GM19324 (cell line): Measurements from ENCODE around the gene PCDHGA1.

ENCODE experiments used
- ATAC-seq: cut with Tn5 transposase; IDR thresholded peaks from one replicate; pipeline ENCODE4 v1.9.1; 2021; ENCODE audit warnings: mild to moderate bottlenecking, moderate library complexity; ENCODE audit not compliant: unreplicated experiment, low FRiP score

PCDHGA1 gene

DNA sequence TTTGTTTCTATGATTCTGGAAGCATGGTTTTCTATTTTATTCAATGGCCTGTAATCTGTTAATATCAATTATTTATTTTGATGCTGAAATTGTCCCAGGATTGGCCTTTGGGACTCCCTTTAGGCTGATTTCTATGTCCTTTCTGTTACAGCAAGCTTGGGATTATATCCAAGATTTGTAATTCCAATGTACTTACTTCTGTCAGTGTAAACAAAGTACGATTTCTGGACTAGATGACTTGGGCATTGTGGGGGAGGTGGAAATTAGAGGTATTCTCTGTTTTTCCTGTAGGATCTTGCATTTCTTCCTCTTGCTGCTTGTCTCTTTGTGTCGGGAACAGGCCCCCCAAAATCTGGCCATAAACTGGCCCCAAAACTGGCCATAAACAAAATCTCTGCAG is 103.7 kb downstream of the PCDHGA1 start:
- ATAC-seq, result no peak

DNA sequence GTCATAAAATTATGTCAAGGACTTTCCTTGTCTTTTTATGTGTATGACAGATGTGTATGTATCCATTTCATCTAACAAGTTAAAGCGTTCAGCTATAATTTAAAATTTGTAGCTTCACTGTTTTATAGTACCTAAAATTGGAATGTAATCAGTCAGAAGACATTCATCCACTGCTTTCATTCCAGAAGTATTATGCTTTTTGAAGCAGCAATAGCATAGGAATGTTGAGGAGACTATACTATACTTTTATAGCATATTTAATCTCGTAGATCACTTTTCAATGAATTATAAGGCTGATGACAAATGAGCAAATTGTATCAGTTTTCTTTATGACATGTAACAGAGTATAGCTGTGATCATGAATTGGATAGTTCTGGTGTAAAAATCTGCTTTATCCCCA is 106.9 kb downstream of the PCDHGA1 start:
- no peak for ATAC-seq

GRCh38 chr5:141439411-141440141 is 109.3 kb downstream of the PCDHGA1 start:
- no peak for ATAC-seq

DNA sequence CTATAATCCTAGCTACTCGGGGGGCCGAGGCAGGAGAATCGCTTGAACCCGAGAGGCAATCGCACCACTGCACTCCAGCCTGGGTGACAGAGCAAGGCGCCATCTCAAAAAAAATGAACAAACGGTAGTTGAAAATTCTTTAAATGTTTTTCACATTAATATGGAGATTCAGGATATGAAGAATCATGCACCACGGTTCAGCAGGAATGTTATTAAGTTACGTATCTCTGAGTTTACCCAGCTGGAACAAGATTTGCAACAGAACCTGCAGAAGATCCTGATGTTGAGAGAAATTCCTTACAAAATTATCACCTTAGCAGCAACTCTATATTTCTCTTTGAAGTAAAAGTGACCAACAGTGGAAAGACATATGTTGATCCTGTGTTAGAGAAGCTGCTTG is 110.0 kb downstream of the PCDHGA1 start:
- no peak for ATAC-seq

GRCh38 chr5:141441571-141442170 is 111.4 kb downstream of the PCDHGA1 start:
- ATAC-seq, result no peak

GRCh38 chr5:141465351-141465750 is 135.0 kb downstream of the PCDHGA1 start:
- no peak for ATAC-seq

DNA sequence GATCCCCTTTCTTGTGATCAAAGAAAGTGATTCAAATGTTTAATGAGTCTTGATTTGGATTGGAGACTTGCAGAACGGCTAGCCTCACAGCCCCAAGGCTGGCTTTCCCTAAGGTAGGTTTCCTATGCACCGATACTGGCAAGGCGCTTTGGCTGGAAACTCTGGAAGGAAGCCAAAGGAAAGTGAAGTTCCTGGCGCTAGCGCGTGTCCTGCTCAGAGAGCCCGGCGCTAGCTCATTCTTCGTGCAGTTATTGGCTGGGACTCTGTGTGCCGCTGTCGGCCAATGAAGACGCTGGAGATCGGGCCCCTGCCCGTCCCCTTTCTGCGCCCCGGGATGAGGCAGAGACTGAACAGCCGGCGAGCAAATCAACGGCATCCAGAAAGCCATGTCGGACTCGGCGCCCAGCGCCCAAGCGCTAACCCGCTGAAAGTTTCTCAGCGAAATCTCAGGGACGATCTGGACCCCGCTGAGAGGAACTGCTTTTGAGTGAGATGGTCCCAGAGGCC is 145.4 kb downstream of the PCDHGA1 start, which contains the start of gene PCDHGC3:
PCDHGC3 (plus strand) TSS at position 342 of the 507 bp plus-strand sequence; CDS start at position 493, 151 bp downstream.
- peak; percentile 99 for ATAC-seq

- peak; percentile 27 for ATAC-seq
These were observed 146.0 kb downstream of the PCDHGA1 start for GRCh38 chr5:141476132-141476911.

DNA sequence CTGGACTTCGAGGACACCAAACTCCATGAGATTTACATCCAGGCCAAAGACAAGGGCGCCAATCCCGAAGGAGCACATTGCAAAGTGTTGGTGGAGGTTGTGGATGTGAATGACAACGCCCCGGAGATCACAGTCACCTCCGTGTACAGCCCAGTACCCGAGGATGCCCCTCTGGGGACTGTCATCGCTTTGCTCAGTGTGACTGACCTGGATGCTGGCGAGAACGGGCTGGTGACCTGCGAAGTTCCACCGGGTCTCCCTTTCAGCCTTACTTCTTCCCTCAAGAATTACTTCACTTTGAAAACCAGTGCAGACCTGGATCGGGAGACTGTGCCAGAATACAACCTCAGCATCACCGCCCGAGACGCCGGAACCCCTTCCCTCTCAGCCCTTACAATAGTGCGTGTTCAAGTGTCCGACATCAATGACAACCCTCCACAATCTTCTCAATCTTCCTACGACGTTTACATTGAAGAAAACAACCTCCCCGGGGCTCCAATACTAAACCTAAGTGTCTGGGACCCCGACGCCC is 146.8 kb downstream of the PCDHGA1 start:
- no peak for ATAC-seq

DNA sequence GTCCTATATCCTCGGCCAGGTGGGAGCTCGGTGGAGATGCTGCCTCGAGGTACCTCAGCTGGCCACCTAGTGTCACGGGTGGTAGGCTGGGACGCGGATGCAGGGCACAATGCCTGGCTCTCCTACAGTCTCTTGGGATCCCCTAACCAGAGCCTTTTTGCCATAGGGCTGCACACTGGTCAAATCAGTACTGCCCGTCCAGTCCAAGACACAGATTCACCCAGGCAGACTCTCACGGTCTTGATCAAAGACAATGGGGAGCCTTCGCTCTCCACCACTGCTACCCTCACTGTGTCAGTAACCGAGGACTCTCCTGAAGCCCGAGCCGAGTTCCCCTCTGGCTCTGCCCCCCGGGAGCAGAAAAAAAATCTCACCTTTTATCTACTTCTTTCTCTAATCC is 147.5 kb downstream of the PCDHGA1 start:
- no peak for ATAC-seq

DNA sequence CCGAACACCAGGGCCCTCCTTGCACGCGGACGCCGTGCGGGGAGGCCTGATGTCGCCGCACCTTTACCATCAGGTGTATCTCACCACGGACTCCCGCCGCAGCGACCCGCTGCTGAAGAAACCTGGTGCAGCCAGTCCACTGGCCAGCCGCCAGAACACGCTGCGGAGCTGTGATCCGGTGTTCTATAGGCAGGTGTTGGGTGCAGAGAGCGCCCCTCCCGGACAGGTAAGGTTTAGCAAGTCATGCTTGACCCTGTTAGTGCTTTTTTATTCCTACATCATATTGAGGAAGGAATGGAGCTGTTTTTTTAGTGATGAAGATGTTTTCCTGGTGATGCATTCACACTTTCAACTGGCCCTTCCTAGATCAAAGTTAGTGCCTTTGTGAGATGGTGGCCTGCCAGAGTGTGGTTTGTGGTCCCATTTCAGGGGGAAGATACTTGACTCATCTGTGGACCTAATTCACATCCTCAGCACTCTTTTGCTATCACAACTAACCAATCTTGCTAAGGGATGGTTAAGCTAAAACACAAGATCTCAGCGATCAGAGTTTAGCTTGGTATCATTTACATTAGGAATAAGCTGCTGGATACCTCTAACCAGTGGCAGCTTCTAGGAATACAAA is 148.1 kb downstream of the PCDHGA1 start:
- no peak for ATAC-seq

GRCh38 chr5:141479776-141480175 is 149.5 kb downstream of the PCDHGA1 start:
- no peak for ATAC-seq

DNA sequence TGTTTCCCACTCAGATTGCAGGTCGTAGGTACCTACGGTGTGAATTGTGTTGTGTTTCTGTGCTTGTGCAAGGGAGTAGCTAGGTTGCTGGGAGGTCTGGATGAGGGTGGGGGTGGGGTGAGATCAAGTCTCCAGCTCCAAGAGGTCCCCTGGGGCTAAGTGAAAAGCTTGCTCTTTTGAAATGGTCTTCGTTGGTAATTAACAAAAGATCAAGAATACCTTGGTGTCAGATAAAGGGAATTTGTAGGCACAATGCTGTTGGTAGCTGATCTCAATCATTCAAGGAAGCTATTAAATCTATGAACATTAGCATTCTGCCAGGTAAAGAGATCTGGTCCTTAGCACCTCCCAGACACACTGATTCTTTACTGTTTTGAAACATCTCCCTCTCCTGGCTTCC is 153.6 kb downstream of the PCDHGA1 start:
- ATAC-seq, result no peak

- no peak for ATAC-seq
These were observed 154.0 kb downstream of the PCDHGA1 start for GRCh38 chr5:141484310-141484640.

DNA sequence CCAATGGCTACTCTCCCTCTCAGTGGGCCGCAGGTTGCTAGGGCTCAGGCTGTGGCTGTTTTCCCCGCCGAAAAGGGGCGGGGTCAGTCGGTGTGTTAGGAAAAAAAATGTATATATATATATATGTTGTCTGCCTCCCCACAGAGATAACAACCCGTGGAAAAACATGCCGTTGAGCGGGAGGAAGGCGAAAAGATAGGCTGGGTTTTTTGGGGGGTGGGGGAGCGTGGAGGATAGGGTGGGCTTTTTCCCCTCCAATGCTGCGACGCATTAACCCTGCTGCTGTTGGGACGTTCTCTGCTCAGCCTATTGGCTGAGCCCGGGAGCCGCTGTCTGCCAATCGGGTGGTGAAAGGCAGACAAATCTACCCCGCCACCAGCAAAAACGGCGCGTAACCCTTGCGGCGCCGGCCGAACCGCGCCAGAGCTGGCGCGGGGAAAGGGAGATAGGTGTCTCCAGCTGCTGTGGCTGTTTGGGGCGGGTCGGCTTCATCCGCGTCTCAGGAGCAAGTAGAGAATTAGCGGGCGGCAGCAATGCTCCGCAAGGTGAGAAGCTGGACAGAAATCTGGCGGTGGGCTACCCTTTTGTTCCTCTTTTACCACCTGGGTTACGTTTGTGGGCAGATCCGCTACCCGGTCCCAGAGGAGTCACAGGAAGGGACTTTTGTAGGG is 154.5 kb downstream of the PCDHGA1 start, which contains the start of gene PCDHGC4:
PCDHGC4 (plus strand) TSS at position 390 of the 671 bp plus-strand sequence; CDS start at position 534, 144 bp downstream.
- ATAC-seq, result no peak

DNA sequence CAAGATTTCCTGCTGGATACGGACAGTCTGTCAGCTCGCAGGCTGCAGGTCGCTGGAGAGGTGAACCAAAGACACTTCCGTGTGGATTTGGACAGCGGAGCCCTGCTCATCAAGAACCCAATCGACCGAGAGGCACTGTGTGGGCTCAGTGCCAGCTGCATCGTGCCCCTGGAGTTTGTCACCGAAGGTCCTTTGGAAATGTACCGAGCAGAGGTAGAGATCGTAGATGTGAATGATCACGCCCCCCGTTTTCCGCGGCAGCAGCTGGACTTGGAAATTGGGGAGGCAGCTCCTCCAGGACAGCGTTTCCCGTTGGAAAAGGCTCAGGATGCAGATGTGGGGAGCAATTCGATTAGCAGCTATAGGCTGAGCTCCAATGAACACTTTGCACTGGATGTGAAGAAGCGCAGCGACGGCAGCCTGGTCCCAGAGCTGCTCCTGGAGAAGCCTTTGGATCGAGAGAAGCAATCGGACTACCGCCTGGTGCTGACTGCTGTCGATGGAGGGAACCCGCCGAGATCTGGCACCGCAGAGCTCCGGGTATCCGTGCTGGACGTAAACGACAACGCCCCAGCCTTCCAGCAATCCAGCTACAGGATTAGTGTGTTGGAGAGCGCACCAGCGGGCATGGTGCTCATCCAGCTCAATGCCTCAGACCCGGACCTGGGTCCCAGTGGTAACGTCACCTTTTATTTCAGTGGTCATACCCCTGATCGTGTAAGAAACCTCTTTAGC is 155.2 kb downstream of the PCDHGA1 start:
- no peak for ATAC-seq

- ATAC-seq, result no peak
These were observed 155.8 kb downstream of the PCDHGA1 start for GRCh38 chr5:141486091-141486490.

GRCh38 chr5:141487131-141487530 is 156.8 kb downstream of the PCDHGA1 start:
- no peak for ATAC-seq
